Measurements from ENCODE around the gene DAB2IP. TPM values are rescaled to one million over a fixed set of nuclear protein-coding genes. Genes with fewer than 3 reads are reported as not detected.
"Not testable (repeated sequence)": the region's sequence is repeated elsewhere in the genome, so short reads cannot be mapped to it uniquely, and the experiment has no call there.

The DAB2IP gene
- total and polyA plus RNA-seq, 5 donors from 2014 or later: not detected

GRCh38 chr9:121620325-121620673 lies 31.1 kb upstream of the DAB2IP start:
- Mint-ChIP-seq H3K27ac (no peak overlapping the region), H3K4me3 (no peak overlapping the region), H3K4me1 (no peaks in the 10 kb centered on the region), H3K27me3 (peaks cover 9% of the 10 kb centered on the region), H3K9me3 (no peaks in the 10 kb centered on the region), H3K36me3 (no peaks in the 10 kb centered on the region)
- DNase-seq (no peak), ATAC-seq (ENCODE audit: low read depth in 2 of 2) (no peak)
- Histone ChIP-seq H3K9me3 (ENCODE audit: control insufficient read depth in 2 of 2, low read length in 2 of 2) (no peaks in the 10 kb centered on the region), H3K4me3 (ENCODE audit: low read depth, low read length) (no peak overlapping the region), H3K36me3 (ENCODE audit: control insufficient read depth, insufficient read depth, low read length) (no peaks in the 10 kb centered on the region), H3K4me1 (ENCODE audit: control insufficient read depth, insufficient read depth, low read length, poor library complexity, severe bottlenecking) (no peaks in the 10 kb centered on the region), H3K27ac (ENCODE audit: insufficient read depth, low read length, poor library complexity, severe bottlenecking) (no peak overlapping the region), H3K27me3 (ENCODE audit: control insufficient read depth, insufficient read depth, low read length) (no peaks in the 10 kb centered on the region)

GRCh38 chr9:121620777-121621449 lies 30.5 kb upstream of the DAB2IP start:
- peak overlapping the region in 1 of 3 donors; percentile 42 for H3K27ac Mint-ChIP-seq
- no peak overlapping the region for H3K27ac ChIP-seq (ENCODE audit: insufficient read depth, low read length, poor library complexity, severe bottlenecking)
- ATAC-seq (ENCODE audit: low read depth in 2 of 2): no peak
- H3K4me1 ChIP-seq (ENCODE audit: control insufficient read depth, insufficient read depth, low read length, poor library complexity, severe bottlenecking): no peaks in the 10 kb centered on the region
- H3K4me3 ChIP-seq (ENCODE audit: low read depth, low read length): no peak overlapping the region
- peak in 1 of 3 donors; percentile 4 for DNase-seq
- H3K4me1 Mint-ChIP-seq: no peaks in the 10 kb centered on the region
- H3K36me3 ChIP-seq (ENCODE audit: control insufficient read depth, insufficient read depth, low read length): no peaks in the 10 kb centered on the region
- no peaks in the 10 kb centered on the region for H3K27me3 ChIP-seq (ENCODE audit: control insufficient read depth, insufficient read depth, low read length)
- H3K4me3 Mint-ChIP-seq: no peak overlapping the region
- H3K9me3 ChIP-seq (ENCODE audit: control insufficient read depth in 2 of 2, low read length in 2 of 2): no peaks in the 10 kb centered on the region
- H3K9me3 Mint-ChIP-seq: no peaks in the 10 kb centered on the region
- H3K36me3 Mint-ChIP-seq: no peaks in the 10 kb centered on the region
- peaks cover 6% of the 10 kb centered on the region for H3K27me3 Mint-ChIP-seq

- Mint-ChIP-seq H3K4me1 (no peaks in the 10 kb centered on the region), H3K27me3 (peaks cover 9% of the 10 kb centered on the region), H3K27ac (no peak overlapping the region), H3K4me3 (no peak overlapping the region), H3K9me3 (no peaks in the 10 kb centered on the region), H3K36me3 (no peaks in the 10 kb centered on the region)
- Histone ChIP-seq H3K36me3 (ENCODE audit: control insufficient read depth, insufficient read depth, low read length) (no peaks in the 10 kb centered on the region), H3K27me3 (ENCODE audit: control insufficient read depth, insufficient read depth, low read length) (no peaks in the 10 kb centered on the region), H3K4me3 (ENCODE audit: low read depth, low read length) (no peak overlapping the region), H3K27ac (ENCODE audit: insufficient read depth, low read length, poor library complexity, severe bottlenecking) (no peak overlapping the region), H3K4me1 (ENCODE audit: control insufficient read depth, insufficient read depth, low read length, poor library complexity, severe bottlenecking) (no peaks in the 10 kb centered on the region), H3K9me3 (ENCODE audit: control insufficient read depth in 2 of 2, low read length in 2 of 2) (no peaks in the 10 kb centered on the region)
- DNase-seq (no peak), ATAC-seq (ENCODE audit: low read depth in 2 of 2) (no peak)
Measured at GRCh38 chr9:121622387-121623203, 28.8 kb upstream of the DAB2IP start.

- not testable (repeated sequence) for H3K27me3 ChIP-seq (ENCODE audit: control insufficient read depth, insufficient read depth, low read length); H3K4me1 Mint-ChIP-seq; ATAC-seq (ENCODE audit: low read depth in 2 of 2); H3K9me3 Mint-ChIP-seq; H3K36me3 Mint-ChIP-seq; DNase-seq; H3K4me1 ChIP-seq (ENCODE audit: control insufficient read depth, insufficient read depth, low read length, poor library complexity, severe bottlenecking); H3K4me3 Mint-ChIP-seq; H3K27me3 Mint-ChIP-seq; H3K9me3 ChIP-seq (ENCODE audit: control insufficient read depth in 2 of 2, low read length in 2 of 2); H3K36me3 ChIP-seq (ENCODE audit: control insufficient read depth, insufficient read depth, low read length); H3K4me3 ChIP-seq (ENCODE audit: low read depth, low read length); H3K27ac ChIP-seq (ENCODE audit: insufficient read depth, low read length, poor library complexity, severe bottlenecking)
- H3K27ac Mint-ChIP-seq: peak overlapping the region in 1 of 3 donors; percentile 60
Measured at GRCh38 chr9:121623430-121623829, 28.0 kb upstream of the DAB2IP start.

GRCh38 chr9:121625590-121625989 lies 25.8 kb upstream of the DAB2IP start:
- Mint-ChIP-seq H3K9me3 (no peaks in the 10 kb centered on the region), H3K4me1 (no peaks in the 10 kb centered on the region), H3K27me3 (peaks cover 14% of the 10 kb centered on the region), H3K27ac (no peak overlapping the region), H3K4me3 (no peak overlapping the region), H3K36me3 (no peaks in the 10 kb centered on the region)
- no peak for DNase-seq
- no peak for ATAC-seq (ENCODE audit: low read depth in 2 of 2)
- Histone ChIP-seq H3K9me3 (ENCODE audit: control insufficient read depth in 2 of 2, low read length in 2 of 2) (no peaks in the 10 kb centered on the region), H3K27me3 (ENCODE audit: control insufficient read depth, insufficient read depth, low read length) (no peaks in the 10 kb centered on the region), H3K27ac (ENCODE audit: insufficient read depth, low read length, poor library complexity, severe bottlenecking) (no peak overlapping the region), H3K4me3 (ENCODE audit: low read depth, low read length) (no peak overlapping the region), H3K4me1 (ENCODE audit: control insufficient read depth, insufficient read depth, low read length, poor library complexity, severe bottlenecking) (no peaks in the 10 kb centered on the region), H3K36me3 (ENCODE audit: control insufficient read depth, insufficient read depth, low read length) (no peaks in the 10 kb centered on the region)

- peaks cover 14% of the 10 kb centered on the region for H3K27me3 Mint-ChIP-seq
Measured at GRCh38 chr9:121626012-121626411, 25.4 kb upstream of the DAB2IP start.

GRCh38 chr9:121627427-121627826 lies 24.0 kb upstream of the DAB2IP start:
- no peaks in the 10 kb centered on the region for H3K27me3 ChIP-seq (ENCODE audit: control insufficient read depth, insufficient read depth, low read length)
- Mint-ChIP-seq H3K27ac (no peak overlapping the region), H3K4me3 (no peak overlapping the region), H3K4me1 (no peaks in the 10 kb centered on the region), H3K9me3 (no peaks in the 10 kb centered on the region), H3K36me3 (no peaks in the 10 kb centered on the region), H3K27me3 (peaks cover 9% of the 10 kb centered on the region)
- no peaks in the 10 kb centered on the region for H3K9me3 ChIP-seq (ENCODE audit: control insufficient read depth in 2 of 2, low read length in 2 of 2)
- no peak for ATAC-seq (ENCODE audit: low read depth in 2 of 2)
- H3K4me1 ChIP-seq (ENCODE audit: control insufficient read depth, insufficient read depth, low read length, poor library complexity, severe bottlenecking): no peaks in the 10 kb centered on the region
- H3K4me3 ChIP-seq (ENCODE audit: low read depth, low read length): no peak overlapping the region
- H3K27ac ChIP-seq (ENCODE audit: insufficient read depth, low read length, poor library complexity, severe bottlenecking): no peak overlapping the region
- no peaks in the 10 kb centered on the region for H3K36me3 ChIP-seq (ENCODE audit: control insufficient read depth, insufficient read depth, low read length)
- no peak for DNase-seq

More at GRCh38 chr9:121626012-121626411, 25.4 kb upstream of the DAB2IP start:
- Histone ChIP-seq H3K4me3 (ENCODE audit: low read depth, low read length) (no peak overlapping the region), H3K4me1 (ENCODE audit: control insufficient read depth, insufficient read depth, low read length, poor library complexity, severe bottlenecking) (no peaks in the 10 kb centered on the region), H3K27ac (ENCODE audit: insufficient read depth, low read length, poor library complexity, severe bottlenecking) (no peak overlapping the region), H3K36me3 (ENCODE audit: control insufficient read depth, insufficient read depth, low read length) (no peaks in the 10 kb centered on the region), H3K9me3 (ENCODE audit: control insufficient read depth in 2 of 2, low read length in 2 of 2) (no peaks in the 10 kb centered on the region), H3K27me3 (ENCODE audit: control insufficient read depth, insufficient read depth, low read length) (no peaks in the 10 kb centered on the region)
- no peak for DNase-seq
- no peaks in the 10 kb centered on the region for H3K9me3 Mint-ChIP-seq
- H3K4me1 Mint-ChIP-seq: no peaks in the 10 kb centered on the region
- ATAC-seq (ENCODE audit: low read depth in 2 of 2): no peak
- H3K27ac Mint-ChIP-seq: no peak overlapping the region
- H3K36me3 Mint-ChIP-seq: no peaks in the 10 kb centered on the region
- H3K4me3 Mint-ChIP-seq: no peak overlapping the region

GRCh38 chr9:121628401-121628800 lies 23.0 kb upstream of the DAB2IP start:
- no peaks in the 10 kb centered on the region for H3K4me1 ChIP-seq (ENCODE audit: control insufficient read depth, insufficient read depth, low read length, poor library complexity, severe bottlenecking)
- H3K27ac ChIP-seq (ENCODE audit: insufficient read depth, low read length, poor library complexity, severe bottlenecking): no peak overlapping the region
- no peaks in the 10 kb centered on the region for H3K9me3 ChIP-seq (ENCODE audit: control insufficient read depth in 2 of 2, low read length in 2 of 2)
- ATAC-seq (ENCODE audit: low read depth in 2 of 2) (no peak), DNase-seq (no peak)
- no peak overlapping the region for H3K27ac Mint-ChIP-seq
- H3K36me3 ChIP-seq (ENCODE audit: control insufficient read depth, insufficient read depth, low read length): no peaks in the 10 kb centered on the region
- no peaks in the 10 kb centered on the region for H3K4me1 Mint-ChIP-seq
- H3K9me3 Mint-ChIP-seq: no peaks in the 10 kb centered on the region
- H3K4me3 ChIP-seq (ENCODE audit: low read depth, low read length): no peak overlapping the region
- no peaks in the 10 kb centered on the region for H3K27me3 ChIP-seq (ENCODE audit: control insufficient read depth, insufficient read depth, low read length)
- no peaks in the 10 kb centered on the region for H3K36me3 Mint-ChIP-seq
- peaks cover 9% of the 10 kb centered on the region for H3K27me3 Mint-ChIP-seq
- H3K4me3 Mint-ChIP-seq: no peak overlapping the region

Measured in CD4-positive, CD25-positive, alpha-beta regulatory T cell (primary cell).